HAP-1 (cell line): Measurements from ENCODE around the gene LSS.
A peak's percentile ranks its signal among the peaks of the same experiment; 100 is the strongest.

Source experiments
- DNase-seq, 2 experiments: peaks; one replicate each; pipeline ENCODE4 v3.0.0-alpha.2; 2016 to 2020; ENCODE audit warnings: low spot score in 2 of 2
- H3K27me3 ChIP-seq: fragments of 250-450 bp; sonication (Bioruptor Pico); 2 replicates; pipeline ENCODE4 v1.5.1; 2020; ENCODE audit warnings: low read depth, mild to moderate bottlenecking, moderate library complexity
- H3K36me3 ChIP-seq: fragments of 250-450 bp; sonication (Bioruptor Pico); replicated peaks from 2 replicates; pipeline ENCODE4 v1.5.1; 2020; ENCODE audit warnings: mild to moderate bottlenecking
- H3K4me1 ChIP-seq: fragments of 250-450 bp; sonication (Bioruptor Pico); 2 replicates; pipeline ENCODE4 v1.5.1; 2020; ENCODE audit warnings: mild to moderate bottlenecking
- H3K4me3 ChIP-seq: fragments of 250-450 bp; sonication (Bioruptor Pico); 2 replicates; pipeline ENCODE4 v1.5.1; 2020; ENCODE audit warnings: mild to moderate bottlenecking, moderate library complexity
- H3K9me3 ChIP-seq: fragments of 250-450 bp; sonication (Bioruptor Pico); 2 replicates; pipeline ENCODE4 v1.5.1; 2020; ENCODE audit warnings: mild to moderate bottlenecking, moderate library complexity
- in situ Hi-C: fragments of 300-500 bp; cut with MboI; formaldehyde crosslinking; loops from 3 replicates; pipeline ENCODE4 v1.14.3; 2020; ENCODE audit warnings: low sequenced_read_pairs, inconsistent platforms, mixed read lengths

Gene LSS

GRCh38 chr21:46195595-46196195 is 32.9 kb downstream of the LSS start:
- in situ Hi-C loops: no loop called here
- Histone ChIP-seq H3K9me3 (no peaks in the 10 kb centered on the region), H3K36me3 (peaks cover 55% of the 10 kb centered on the region), H3K4me1 (no peaks in the 10 kb centered on the region), H3K27me3 (no peaks in the 10 kb centered on the region), H3K4me3 (no peak overlapping the region)
- DNase-seq: peak in 1 of 2 experiments; percentile 4

GRCh38 chr21:46194374-46195334 is 33.9 kb downstream of the LSS start:
- H3K4me3 ChIP-seq: no peak overlapping the region
- peak in 1 of 2 experiments; percentile 6 for DNase-seq
- H3K9me3 ChIP-seq: no peaks in the 10 kb centered on the region
- no peaks in the 10 kb centered on the region for H3K4me1 ChIP-seq
- peaks cover 49% of the 10 kb centered on the region for H3K36me3 ChIP-seq
- no peaks in the 10 kb centered on the region for H3K27me3 ChIP-seq
- in situ Hi-C loops: no loop called here

- peak in 1 of 2 experiments; percentile 0 for DNase-seq
- H3K9me3 ChIP-seq: no peaks in the 10 kb centered on the region
- no peaks in the 10 kb centered on the region for H3K27me3 ChIP-seq
- peaks cover 3% of the 10 kb centered on the region for H3K4me1 ChIP-seq
- in situ Hi-C loops: no loop called here
- H3K4me3 ChIP-seq: no peak overlapping the region
- peaks cover 47% of the 10 kb centered on the region for H3K36me3 ChIP-seq
These were observed 34.7 kb downstream of the LSS start for GRCh38 chr21:46193829-46194373.

- no peak overlapping the region for H3K4me3 ChIP-seq
- H3K36me3 ChIP-seq: peaks cover 45% of the 10 kb centered on the region
- H3K9me3 ChIP-seq: no peaks in the 10 kb centered on the region
- H3K4me1 ChIP-seq: peaks cover 10% of the 10 kb centered on the region
- peak in 1 of 2 experiments; percentile 2 for DNase-seq
- no peaks in the 10 kb centered on the region for H3K27me3 ChIP-seq
- in situ Hi-C loops: no loop called here
These were observed 36.6 kb downstream of the LSS start for GRCh38 chr21:46191686-46192575.

- peaks cover 10% of the 10 kb centered on the region for H3K4me1 ChIP-seq
- peak in 1 of 2 experiments; percentile 10 for DNase-seq
- no peaks in the 10 kb centered on the region for H3K9me3 ChIP-seq
- H3K4me3 ChIP-seq: no peak overlapping the region
- in situ Hi-C loops: no loop called here
- peaks cover 38% of the 10 kb centered on the region for H3K36me3 ChIP-seq
- no peaks in the 10 kb centered on the region for H3K27me3 ChIP-seq
These were observed 37.3 kb downstream of the LSS start for GRCh38 chr21:46191257-46191685.

- no peaks in the 10 kb centered on the region for H3K27me3 ChIP-seq
- in situ Hi-C loops: no loop called here
- no peak for DNase-seq
- peaks cover 10% of the 10 kb centered on the region for H3K4me1 ChIP-seq
- no peak overlapping the region for H3K4me3 ChIP-seq
- peaks cover 32% of the 10 kb centered on the region for H3K36me3 ChIP-seq
- H3K9me3 ChIP-seq: no peaks in the 10 kb centered on the region
These were observed 38.0 kb downstream of the LSS start for GRCh38 chr21:46190491-46191131.

- Histone ChIP-seq H3K27me3 (no peaks in the 10 kb centered on the region), H3K36me3 (peaks cover 27% of the 10 kb centered on the region), H3K4me1 (peaks cover 10% of the 10 kb centered on the region), H3K4me3 (no peak overlapping the region), H3K9me3 (no peaks in the 10 kb centered on the region)
- DNase-seq: no peak
- in situ Hi-C loops: no loop called here
These were observed 38.5 kb downstream of the LSS start for GRCh38 chr21:46189959-46190490.

GRCh38 chr21:46189213-46189958 is 39.2 kb downstream of the LSS start:
- no peaks in the 10 kb centered on the region for H3K9me3 ChIP-seq
- peaks cover 21% of the 10 kb centered on the region for H3K36me3 ChIP-seq
- in situ Hi-C loops: no loop called here
- no peaks in the 10 kb centered on the region for H3K27me3 ChIP-seq
- H3K4me3 ChIP-seq: no peak overlapping the region
- DNase-seq: no peak
- peaks cover 10% of the 10 kb centered on the region for H3K4me1 ChIP-seq

GRCh38 chr21:46188226-46189212 is 40.1 kb downstream of the LSS start:
- peak; percentile 50 to 71 for DNase-seq
- Histone ChIP-seq H3K4me1 (peaks cover 10% of the 10 kb centered on the region), H3K27me3 (no peaks in the 10 kb centered on the region), H3K36me3 (peaks cover 14% of the 10 kb centered on the region), H3K9me3 (no peaks in the 10 kb centered on the region), H3K4me3 (no peak overlapping the region)
- in situ Hi-C loops: no loop called here

GRCh38 chr21:46187814-46188213 is 40.8 kb downstream of the LSS start:
- Histone ChIP-seq H3K4me1 (peaks cover 10% of the 10 kb centered on the region), H3K27me3 (no peaks in the 10 kb centered on the region), H3K9me3 (no peaks in the 10 kb centered on the region), H3K4me3 (no peak overlapping the region), H3K36me3 (peaks cover 14% of the 10 kb centered on the region)
- no peak for DNase-seq
- in situ Hi-C loops: no loop called here

GRCh38 chr21:46187261-46187660 is 41.3 kb downstream of the LSS start:
- in situ Hi-C loops: no loop called here
- Histone ChIP-seq H3K9me3 (no peaks in the 10 kb centered on the region), H3K4me1 (peaks cover 10% of the 10 kb centered on the region), H3K4me3 (no peak overlapping the region), H3K36me3 (peaks cover 14% of the 10 kb centered on the region), H3K27me3 (no peaks in the 10 kb centered on the region)
- DNase-seq: no peak
